ENCODE data around the gene HYAL3.
A peak's percentile ranks its signal among the peaks of the same experiment; 100 is the strongest.

DNA sequence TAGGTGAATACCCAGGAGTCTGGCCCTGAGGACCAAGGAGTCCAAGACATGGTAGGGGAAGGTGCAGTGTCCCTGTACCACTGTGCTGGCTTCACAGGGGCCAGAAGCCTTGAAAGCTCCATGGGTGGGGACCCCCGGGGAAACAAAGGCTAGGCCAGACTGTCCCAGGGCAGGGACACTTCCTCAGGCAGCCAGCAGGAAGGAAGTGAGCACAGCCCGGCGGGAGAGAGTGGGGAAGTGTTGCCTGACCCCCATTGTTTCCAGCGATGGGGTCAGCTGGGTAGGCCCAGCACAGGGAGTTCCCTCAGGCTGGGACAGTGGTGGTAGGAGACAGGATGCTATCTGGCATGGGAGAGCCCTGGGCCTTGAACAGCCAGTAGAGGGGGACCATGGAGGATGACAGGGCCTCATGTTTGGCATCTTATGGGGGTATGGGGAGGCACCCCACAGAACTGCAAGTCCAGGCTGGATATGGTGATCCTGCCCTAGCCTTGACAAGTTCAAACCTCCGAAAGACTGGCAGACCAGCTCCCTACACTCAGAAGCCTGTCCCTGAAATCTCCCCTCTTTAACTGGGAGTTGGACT is 24.5 kb upstream of the HYAL3 start:
- TF ChIP-seq, protein P1, sequence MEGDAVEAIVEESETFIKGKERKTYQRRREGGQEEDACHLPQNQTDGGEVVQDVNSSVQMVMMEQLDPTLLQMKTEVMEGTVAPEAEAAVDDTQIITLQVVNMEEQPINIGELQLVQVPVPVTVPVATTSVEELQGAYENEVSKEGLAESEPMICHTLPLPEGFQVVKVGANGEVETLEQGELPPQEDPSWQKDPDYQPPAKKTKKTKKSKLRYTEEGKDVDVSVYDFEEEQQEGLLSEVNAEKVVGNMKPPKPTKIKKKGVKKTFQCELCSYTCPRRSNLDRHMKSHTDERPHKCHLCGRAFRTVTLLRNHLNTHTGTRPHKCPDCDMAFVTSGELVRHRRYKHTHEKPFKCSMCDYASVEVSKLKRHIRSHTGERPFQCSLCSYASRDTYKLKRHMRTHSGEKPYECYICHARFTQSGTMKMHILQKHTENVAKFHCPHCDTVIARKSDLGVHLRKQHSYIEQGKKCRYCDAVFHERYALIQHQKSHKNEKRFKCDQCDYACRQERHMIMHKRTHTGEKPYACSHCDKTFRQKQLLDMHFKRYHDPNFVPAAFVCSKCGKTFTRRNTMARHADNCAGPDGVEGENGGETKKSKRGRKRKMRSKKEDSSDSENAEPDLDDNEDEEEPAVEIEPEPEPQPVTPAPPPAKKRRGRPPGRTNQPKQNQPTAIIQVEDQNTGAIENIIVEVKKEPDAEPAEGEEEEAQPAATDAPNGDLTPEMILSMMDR (IDR thresholded peaks at IDR 0.05): peak in 2 of 5 experiments; percentile 8 to 31
- TF ChIP-seq POLR2A (IDR thresholded peaks at IDR 0.05) (no peak), EP300 (IDR thresholded peaks at IDR 0.05) (peak in 1 of 2 donors; percentile 53)

Measured in tibial nerve (tissue), 4 donors.